ENCODE results near the gene MOBP. TPM values are rescaled to one million over a fixed set of nuclear protein-coding genes. Genes with fewer than 3 reads are reported as not detected.

Gene MOBP, protein sequence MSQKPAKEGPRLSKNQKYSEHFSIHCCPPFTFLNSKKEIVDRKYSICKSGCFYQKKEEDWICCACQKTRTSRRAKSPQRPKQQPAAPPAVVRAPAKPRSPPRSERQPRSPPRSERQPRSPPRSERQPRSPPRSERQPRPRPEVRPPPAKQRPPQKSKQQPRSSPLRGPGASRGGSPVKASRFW
- total RNA-seq, result not detected in 2 replicates

GRCh38 chr3:39467394-39468107, at the start of gene MOBP:
Gene MOBP, plus strand, starts transcription at chr3:39467680. Its CDS starts 34,390 bp downstream, at chr3:39502070.

Other genes starting within 250 kb of the MOBP start
- under 0.01 TPM in 1 of 2 replicates, not detected in the other for gene CX3CR1, start 187.6 kb upstream of the MOBP start, total RNA-seq
- gene CCR8, start 138.0 kb upstream of the MOBP start, total RNA-seq, result not detected in 2 replicates
- gene SLC25A38, start 84.3 kb upstream of the MOBP start, total RNA-seq, result 16.4 and 18.0 TPM in 2 replicates
- gene RPSA, start 61.0 kb upstream of the MOBP start, total RNA-seq, result 1,102 and 1,458 TPM in 2 replicates

Measured in subcutaneous preadipocyte (primary cell).